HG02943 (cell line): ENCODE results near the gene ELOVL6.
"Not testable (repeated sequence)": the region's sequence is repeated elsewhere in the genome, so short reads cannot be mapped to it uniquely, and the experiment has no call there.

ENCODE experiments used
- ATAC-seq: cut with Tn5 transposase; IDR thresholded peaks from one replicate; pipeline ENCODE4 v1.9.1; 2021; ENCODE audit warnings: mild to moderate bottlenecking, low read depth, moderate library complexity; ENCODE audit not compliant: unreplicated experiment

The ELOVL6 gene

GRCh38 chr4:110164251-110164650 is 34.2 kb downstream of the ELOVL6 start:
- no peak for ATAC-seq

- ATAC-seq = no peak
These were observed 34.9 kb downstream of the ELOVL6 start for GRCh38 chr4:110163327-110164069.

- no peak for ATAC-seq
These were observed 37.8 kb downstream of the ELOVL6 start for GRCh38 chr4:110160618-110161017.

GRCh38 chr4:110159541-110159940 is 38.9 kb downstream of the ELOVL6 start:
- no peak for ATAC-seq

- no peak for ATAC-seq
These were observed 40.8 kb downstream of the ELOVL6 start for GRCh38 chr4:110157580-110157979.

GRCh38 chr4:110157166-110157565 is 41.2 kb downstream of the ELOVL6 start:
- ATAC-seq = not testable (repeated sequence)

GRCh38 chr4:110156442-110156841 is 42.0 kb downstream of the ELOVL6 start:
- ATAC-seq = no peak

GRCh38 chr4:110155654-110156053 is 42.8 kb downstream of the ELOVL6 start:
- ATAC-seq = no peak

GRCh38 chr4:110154582-110154981 is 43.8 kb downstream of the ELOVL6 start:
- no peak for ATAC-seq

- no peak for ATAC-seq
These were observed 46.0 kb downstream of the ELOVL6 start for GRCh38 chr4:110152386-110152785.

- ATAC-seq = no peak
These were observed 49.3 kb downstream of the ELOVL6 start for GRCh38 chr4:110149089-110149488.

GRCh38 chr4:110142461-110142860 is 56.0 kb downstream of the ELOVL6 start:
- no peak for ATAC-seq

GRCh38 chr4:110139815-110140214 is 58.6 kb downstream of the ELOVL6 start:
- no peak for ATAC-seq

- ATAC-seq = no peak
These were observed 59.3 kb downstream of the ELOVL6 start for GRCh38 chr4:110139111-110139510.

GRCh38 chr4:110138551-110138950 is 59.9 kb downstream of the ELOVL6 start:
- no peak for ATAC-seq

GRCh38 chr4:110137829-110138228 is 60.6 kb downstream of the ELOVL6 start:
- no peak for ATAC-seq

GRCh38 chr4:110135523-110135922 is 62.9 kb downstream of the ELOVL6 start:
- ATAC-seq = no peak

- no peak for ATAC-seq
These were observed 63.3 kb downstream of the ELOVL6 start for GRCh38 chr4:110135076-110135475.

GRCh38 chr4:110134269-110134869 is 64.0 kb downstream of the ELOVL6 start:
- ATAC-seq = no peak

- ATAC-seq = no peak
These were observed 65.3 kb downstream of the ELOVL6 start for GRCh38 chr4:110132816-110133719.

- ATAC-seq = no peak
These were observed 66.5 kb downstream of the ELOVL6 start for GRCh38 chr4:110131916-110132315.
